Stomach (tissue), 9 donors: ENCODE measurements around the gene LRRC4C. TPM values are rescaled to one million over a fixed set of nuclear protein-coding genes. Genes with fewer than 3 reads are reported as not detected.

Experiments
- DNase-seq, 2 donors: peaks; one replicate each; pipeline versions ENCODE4 v3.0.0 to v3.0.0-alpha.2; 2013 to 2019
- H3K27ac ChIP-seq, 5 donors: fragments of 200-600 bp in 4 of 5; sonication (generic) in 4 of 5; one replicate each; pipeline ENCODE4 v1.5.1; 2013 to 2019; ENCODE audit warnings: mild to moderate bottlenecking in 1 of 5, moderate library complexity in 1 of 5
- H3K27me3 ChIP-seq, 3 donors: fragments of 200-600 bp; sonication (generic); one replicate each; pipeline ENCODE4 v1.5.1; 2017 to 2019; ENCODE audit warnings: mixed run types in 1 of 3
- H3K36me3 ChIP-seq, 4 donors: fragments of 200-600 bp; sonication (generic); 1 replicate in 3 of 4; 2 replicates in 1 of 4; pipeline ENCODE4 v1.5.1; 2016 to 2019
- H3K4me1 ChIP-seq, 4 donors: fragments of 200-600 bp; sonication (generic); one replicate each; pipeline ENCODE4 v1.5.1; 2016 to 2019
- H3K4me3 ChIP-seq, 4 donors: fragments of 200-600 bp; sonication (generic) in 3 of 4; one replicate each; pipeline ENCODE4 v1.5.1; 2016 to 2019; ENCODE audit warnings: mild to moderate bottlenecking in 1 of 4
- H3K9me3 ChIP-seq, 4 donors: fragments of 200-600 bp; sonication (generic); one replicate each; pipeline ENCODE4 v1.5.1; 2016 to 2019
- CTCF ChIP-seq, 7 experiments: fragments of 450-650 bp in 4 of 7; fragments of 200-600 bp in 3 of 7; sonication (generic) in 3 of 7; IDR thresholded peaks; one replicate each; pipeline ENCODE4 v1.5.1; 2016 to 2019; ENCODE audit warnings: antibody characterized with exemption in 7 of 7, control low read depth in 2 of 7, mild to moderate bottlenecking in 1 of 7
- EP300 ChIP-seq: sonication (generic); formaldehyde crosslinking; IDR thresholded peaks from one replicate; pipeline ENCODE4 v1.6.1; 2017; ENCODE audit warnings: antibody characterized with exemption
- POLR2A ChIP-seq, 4 donors: fragments of 450-650 bp; IDR thresholded peaks; one replicate each; pipeline ENCODE4 v1.6.1; 2016; ENCODE audit warnings: antibody characterized with exemption in 4 of 4, control low read depth in 2 of 4, mild to moderate bottlenecking in 1 of 4, moderate library complexity in 1 of 4
- POLR2AphosphoS5 ChIP-seq, 3 donors: sonication (generic); formaldehyde crosslinking; IDR thresholded peaks; one replicate each; pipeline ENCODE4 v1.6.1; 2016; ENCODE audit warnings: antibody characterized with exemption in 3 of 3
- WGBS, 5 donors: extraction: QIAGEN DNeasy Blood & Tissue Kit in 3 of 5; methylation state at CpG; one replicate each; pipeline versions ENCODE4 v1.1.5 to v1.1.7; 2013 to 2018; 5-methylcytosine and 5-hydroxymethylcytosine counted together
- intact Hi-C: fragments of 100-400 bp; cut with DNase I; formaldehyde crosslinking; loops from one replicate; pipeline ENCODE4 v1.15.1; 2023; ENCODE audit warnings: low total_unique reads
- polyA plus RNA-seq, 3 donors: library from polyadenylated mRNA; stranded (reverse); fragments of 200-250 nt; gene quantifications; one replicate each; pipeline ENCODE4 v1.2.3, GENCODE V29; 2013
- total RNA-seq, 5 donors: library from RNA; depleted of rRNA; stranded (reverse); fragments of >200 nt; gene quantifications; one replicate each; pipeline versions ENCODE4 v1.1.0 to v1.2.3, GENCODE V29; 2014 to 2016
- donor health status: healthy with polysubstance abuse.
- donor health status: Bipolar disorder and iron deficiency.
- donor health status: healthy.

The LRRC4C gene
- total and polyA plus RNA-seq, 8 donors: 0.31 to 3.3 (median 0.45) TPM; not detected in 4

DNA sequence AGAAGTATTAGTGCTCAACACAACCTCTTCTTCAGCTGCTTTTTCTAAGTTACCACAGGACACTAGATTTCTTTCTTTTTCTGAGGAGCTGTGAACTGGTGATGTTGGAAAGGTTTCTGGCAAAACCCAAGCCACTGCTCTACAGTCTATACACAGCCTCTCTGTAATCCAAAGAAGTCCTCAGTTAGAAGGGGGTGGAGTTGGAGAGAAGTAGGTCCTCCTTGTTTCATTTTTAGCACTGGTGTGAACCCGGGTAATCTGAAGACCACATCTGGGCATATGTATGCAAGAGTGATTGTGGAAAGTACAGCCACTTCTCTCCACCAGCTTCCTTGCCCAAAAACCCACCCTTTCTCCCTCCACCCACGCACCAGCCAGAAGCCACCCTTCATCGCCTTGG, 1168.1 kb downstream of the LRRC4C start:
- intact Hi-C loops: no loop called here
- Histone ChIP-seq H3K4me3 (no peak overlapping the region), H3K4me1 (peaks cover 8 to 16% (median 13%) of the 10 kb centered on the region in 4 donors), H3K27ac (no peak overlapping the region), H3K36me3 (no peaks in the 10 kb centered on the region), H3K27me3 (peaks cover 0 to 34% (median 10%) of the 10 kb centered on the region in 3 donors), H3K9me3 (no peaks in the 10 kb centered on the region)
- TF ChIP-seq POLR2AphosphoS5 (IDR thresholded peaks at IDR 0.05) (no peak), POLR2A (IDR thresholded peaks at IDR 0.05) (no peak), EP300 (no peak), CTCF (IDR thresholded peaks at IDR 0.05) (no peak)
- peak in 1 of 2 donors; percentile 26 for DNase-seq
- 59 to 69% (median 66%) methylated on average over 3 of the region's 3 CpGs for WGBS, 5 donors

- Histone ChIP-seq H3K27me3 (peaks cover 0 to 34% (median 10%) of the 10 kb centered on the region in 3 donors), H3K4me3 (no peak overlapping the region), H3K27ac (no peak overlapping the region), H3K36me3 (no peaks in the 10 kb centered on the region), H3K4me1 (peaks cover 8 to 16% (median 13%) of the 10 kb centered on the region in 4 donors), H3K9me3 (no peaks in the 10 kb centered on the region)
- 25 to 34% (median 34%) methylated on average over 2 of the region's 2 CpGs for WGBS, 5 donors
- intact Hi-C loops: no loop called here
- DNase-seq: peak in 1 of 2 donors; percentile 17
- TF ChIP-seq CTCF (IDR thresholded peaks at IDR 0.05) (no peak), POLR2A (IDR thresholded peaks at IDR 0.05) (no peak), POLR2AphosphoS5 (IDR thresholded peaks at IDR 0.05) (no peak), EP300 (no peak)
These were observed 1169.3 kb downstream of the LRRC4C start for GRCh38 chr11:40290171-40290631.

DNA sequence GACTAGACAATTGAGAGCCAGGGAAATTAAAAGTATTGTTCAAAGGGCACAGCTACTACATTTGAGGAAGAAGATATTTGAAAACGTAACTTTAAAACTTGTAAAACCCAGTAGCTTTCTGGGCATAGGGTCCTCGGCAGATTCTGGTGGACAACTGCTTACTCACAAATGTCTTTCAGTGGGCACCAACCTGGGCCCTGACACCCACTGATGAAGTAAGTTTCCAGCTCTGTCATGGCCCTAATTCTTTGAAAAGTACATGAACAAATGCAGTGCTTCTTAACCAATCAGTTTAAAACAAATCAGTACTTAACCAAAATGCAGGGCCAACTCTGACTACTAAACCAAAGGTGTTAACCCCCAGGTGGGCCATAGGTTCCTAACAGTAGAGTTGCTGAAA, 1170.1 kb downstream of the LRRC4C start:
- TF ChIP-seq POLR2A (IDR thresholded peaks at IDR 0.05): no peak
- TF ChIP-seq POLR2AphosphoS5 (IDR thresholded peaks at IDR 0.05): no peak
- TF ChIP-seq CTCF (IDR thresholded peaks at IDR 0.05): no peak
- Histone ChIP-seq H3K27me3 (peaks cover 0 to 30% (median 10%) of the 10 kb centered on the region in 3 donors), H3K9me3 (no peaks in the 10 kb centered on the region), H3K4me1 (peaks cover 8 to 16% (median 13%) of the 10 kb centered on the region in 4 donors), H3K36me3 (no peaks in the 10 kb centered on the region), H3K27ac (no peak overlapping the region), H3K4me3 (no peak overlapping the region)
- no peak for DNase-seq
- intact Hi-C loops: no loop called here
- 80 to 85% (median 84%) methylated on average over 2 of the region's 2 CpGs for WGBS, 5 donors

DNA sequence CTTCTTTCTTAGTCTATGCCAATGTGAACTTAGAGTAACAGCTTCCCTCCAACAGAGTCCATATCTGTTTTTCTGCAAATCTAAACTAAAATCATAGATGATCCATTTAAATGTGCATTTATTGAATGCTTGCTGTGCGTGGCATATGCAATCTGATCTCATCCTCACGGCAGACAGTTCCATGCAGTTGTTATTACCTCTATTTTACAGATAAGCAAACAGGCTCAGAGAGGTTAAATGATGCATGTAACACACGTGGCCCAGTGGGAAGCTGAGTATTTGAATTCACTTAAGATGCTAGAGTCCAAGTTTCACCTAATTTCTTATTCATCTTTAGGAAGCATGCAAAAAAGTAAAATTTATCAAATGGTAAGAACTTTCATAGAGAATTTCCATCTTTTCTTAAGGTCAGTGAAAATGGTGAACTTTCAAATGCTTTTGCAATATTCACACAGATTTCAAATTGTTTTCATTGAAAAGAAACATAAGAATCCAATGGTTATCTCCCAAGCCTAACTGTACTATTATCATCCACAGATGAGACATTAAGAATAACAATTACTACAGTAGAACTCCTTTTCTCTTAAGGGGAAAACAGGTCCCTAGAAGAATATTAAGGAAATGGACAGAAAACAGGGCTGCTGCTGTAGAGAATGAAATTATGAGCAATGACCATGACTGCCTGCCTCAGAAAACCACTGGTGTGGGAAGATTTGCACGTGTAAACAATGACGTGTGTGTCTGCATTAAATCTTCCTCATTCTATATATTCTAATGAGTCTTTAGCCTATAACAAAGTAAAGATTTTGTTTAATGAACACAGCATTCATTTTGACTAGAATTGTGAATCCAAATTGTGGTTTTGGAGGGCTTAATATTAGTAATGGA, 1171.3 kb downstream of the LRRC4C start:
- TF ChIP-seq EP300 (no peak), CTCF (IDR thresholded peaks at IDR 0.05) (no peak), POLR2A (IDR thresholded peaks at IDR 0.05) (no peak), POLR2AphosphoS5 (IDR thresholded peaks at IDR 0.05) (no peak)
- no peak for DNase-seq
- H3K27ac ChIP-seq: no peak overlapping the region
- no peaks in the 10 kb centered on the region for H3K36me3 ChIP-seq
- H3K4me1 ChIP-seq: peaks cover 4 to 8% (median 5%) of the 10 kb centered on the region in 4 donors
- intact Hi-C loops: no loop called here
- no peak overlapping the region for H3K4me3 ChIP-seq
- 59 to 66% (median 61%) methylated on average over 5 of the region's 5 CpGs for WGBS, 5 donors
- peaks cover 0 to 23% (median 7%) of the 10 kb centered on the region in 3 donors for H3K27me3 ChIP-seq
- no peaks in the 10 kb centered on the region for H3K9me3 ChIP-seq
